ENCODE results near the gene FAM32A.

The FAM32A gene

GRCh38 chr19:16227837-16228636 lies 42.8 kb downstream of the FAM32A start:
- Histone ChIP-seq H3K9me3 (no peaks in the 10 kb centered on the region), H3K36me3 (peaks cover 72 to 98% (median 97%) of the 10 kb centered on the region in 3 donors), H3K4me1 (no peaks in the 10 kb centered on the region), H3K27me3 (no peaks in the 10 kb centered on the region), H3K27ac (no peak overlapping the region), H3K4me3 (no peak overlapping the region)
- peak in 1 of 2 donors; percentile 47 for DNase-seq
- TF ChIP-seq CTCF (IDR thresholded peaks at IDR 0.05): no peak
- intact Hi-C loops (cut with DNase I; ENCODE audit: low total_unique reads): no loop called here

- no peak overlapping the region for H3K27ac ChIP-seq
- no peaks in the 10 kb centered on the region for H3K9me3 ChIP-seq
- intact Hi-C loops (cut with DNase I; ENCODE audit: low total_unique reads): no loop called here
- H3K4me1 ChIP-seq: no peaks in the 10 kb centered on the region
- H3K36me3 ChIP-seq: peaks cover 72 to 98% (median 97%) of the 10 kb centered on the region in 3 donors
- peak in 1 of 2 donors; percentile 44 for DNase-seq
- no peak for TF ChIP-seq CTCF (IDR thresholded peaks at IDR 0.05)
- H3K27me3 ChIP-seq: no peaks in the 10 kb centered on the region
- no peak overlapping the region for H3K4me3 ChIP-seq
Observed at GRCh38 chr19:16228637-16229321, 43.6 kb downstream of the FAM32A start.

GRCh38 chr19:16229322-16229641 lies 44.1 kb downstream of the FAM32A start:
- no peaks in the 10 kb centered on the region for H3K9me3 ChIP-seq
- intact Hi-C loops (cut with DNase I; ENCODE audit: low total_unique reads): no loop called here
- H3K36me3 ChIP-seq: peaks cover 72 to 98% (median 97%) of the 10 kb centered on the region in 3 donors
- H3K4me3 ChIP-seq: no peak overlapping the region
- peak in 1 of 2 donors; percentile 42 for DNase-seq
- no peaks in the 10 kb centered on the region for H3K4me1 ChIP-seq
- no peak overlapping the region for H3K27ac ChIP-seq
- H3K27me3 ChIP-seq: no peaks in the 10 kb centered on the region
- no peak for TF ChIP-seq CTCF (IDR thresholded peaks at IDR 0.05)

- TF ChIP-seq CTCF (IDR thresholded peaks at IDR 0.05): no peak
- Histone ChIP-seq H3K9me3 (no peaks in the 10 kb centered on the region), H3K27ac (no peak overlapping the region), H3K27me3 (no peaks in the 10 kb centered on the region), H3K4me3 (no peak overlapping the region), H3K4me1 (no peaks in the 10 kb centered on the region), H3K36me3 (peaks cover 78 to 95% (median 94%) of the 10 kb centered on the region in 3 donors)
- intact Hi-C loops (cut with DNase I; ENCODE audit: low total_unique reads): no loop called here
- peak in 1 of 2 donors; percentile 55 for DNase-seq
Observed at GRCh38 chr19:16232127-16232526, 46.9 kb downstream of the FAM32A start.

- TF ChIP-seq CTCF (IDR thresholded peaks at IDR 0.05): no peak
- Histone ChIP-seq H3K9me3 (no peaks in the 10 kb centered on the region), H3K27ac (no peak overlapping the region), H3K27me3 (no peaks in the 10 kb centered on the region), H3K4me3 (no peak overlapping the region), H3K4me1 (no peaks in the 10 kb centered on the region), H3K36me3 (peaks cover 76 to 91% (median 90%) of the 10 kb centered on the region in 3 donors)
- intact Hi-C loops (cut with DNase I; ENCODE audit: low total_unique reads): no loop called here
- no peak for DNase-seq
Observed at GRCh38 chr19:16232568-16232967, 47.4 kb downstream of the FAM32A start.

Data from tibial artery (tissue), 4 donors.